Lung (tissue), 12 donors: ENCODE data around the gene CNDP1. TPM values are rescaled to one million over a fixed set of nuclear protein-coding genes. Genes with fewer than 3 reads are reported as not detected.

Source experiments
- ATAC-seq: fragments of 200-7000 bp; cut with Tn5 transposase; one replicate; pipeline ENCODE4 v1.9.1; 2020; ENCODE audit warnings: moderate number of reproducible peaks; ENCODE audit not compliant: insufficient read depth, low FRiP score
- DNase-seq, 3 donors: peaks; one replicate each; pipeline ENCODE4 v3.0.0-alpha.2; 2013 to 2017
- H3K27ac ChIP-seq, 2 donors: one replicate each; pipeline ENCODE4 v1.5.1; 2013; ENCODE audit warnings: mild to moderate bottlenecking in 2 of 2, moderate library complexity in 2 of 2, control low read depth in 1 of 2, inconsistent platforms in 1 of 2, low read depth in 1 of 2, low read length in 1 of 2
- H3K27me3 ChIP-seq, 3 donors: one replicate each; pipeline ENCODE4 v1.5.1; 2013; ENCODE audit warnings: low read length in 2 of 3; ENCODE audit not compliant: control insufficient read depth in 3 of 3, insufficient read depth in 3 of 3
- H3K36me3 ChIP-seq, 4 donors: one replicate each; pipeline ENCODE4 v1.5.1; 2013; ENCODE audit warnings: low read length in 4 of 4, mild to moderate bottlenecking in 1 of 4, moderate library complexity in 1 of 4; ENCODE audit not compliant: control insufficient read depth in 4 of 4, insufficient read depth in 4 of 4
- H3K4me1 ChIP-seq, 5 donors: one replicate each; pipeline ENCODE4 v1.5.1; 2013; ENCODE audit warnings: low read length in 5 of 5, mild to moderate bottlenecking in 2 of 5, moderate library complexity in 1 of 5; ENCODE audit not compliant: control insufficient read depth in 5 of 5, insufficient read depth in 5 of 5
- H3K4me3 ChIP-seq: one replicate; pipeline ENCODE4 v1.5.1; 2013; ENCODE audit warnings: mild to moderate bottlenecking, control low read depth, moderate library complexity
- H3K9ac ChIP-seq, 2 donors: one replicate each; pipeline ENCODE4 v1.5.1; 2013; ENCODE audit warnings: low read length in 2 of 2, control low read depth in 1 of 2; ENCODE audit not compliant: insufficient read depth in 1 of 2
- H3K9me3 ChIP-seq, 4 donors: one replicate each; pipeline ENCODE4 v1.5.1; 2013; ENCODE audit warnings: low read length in 3 of 4, mild to moderate bottlenecking in 1 of 4, moderate library complexity in 1 of 4; ENCODE audit not compliant: control insufficient read depth in 4 of 4, insufficient read depth in 3 of 4
- WGBS, 2 donors: extraction: QIAGEN DNeasy Blood & Tissue Kit; methylation state at CpG; one replicate each; pipeline ENCODE4 v1.1.7; 2013; 5-methylcytosine and 5-hydroxymethylcytosine counted together
- polyA plus RNA-seq, 2 donors: library from polyadenylated mRNA; stranded (reverse); fragments of 200-250 nt; gene quantifications; one replicate each; pipeline ENCODE4 v1.2.1, GENCODE V29; 2013
- total RNA-seq, 2 donors: library from RNA; depleted of rRNA in 1 of 2; stranded (reverse); fragments of >200 nt in 1 of 2; gene quantifications; one replicate each; pipeline ENCODE4 v1.2.1, GENCODE V29; 2014 to 2021
- TF ChIP-seq, protein P1 (sequence below): IDR thresholded peaks from 2 replicates; pipeline ENCODE4 v1.5.1; 2012; ENCODE audit warnings: mild to moderate bottlenecking; ENCODE audit errors: control extremely low read depth, extremely low read depth
- donor health status: control.
- donor health status: control.
- donor health status: Bipolar disorder and iron deficiency.
- donor health status: healthy.
- donor health status: DM: yes; HTN: yes; CAD: no.

The CNDP1 gene
- total and polyA plus RNA-seq, 4 donors = 0.08 to 0.10 TPM; not detected in 2

- Histone ChIP-seq H3K27ac (no peak overlapping the region), H3K36me3 (no peaks in the 10 kb centered on the region), H3K27me3 (no peaks in the 10 kb centered on the region), H3K9me3 (no peaks in the 10 kb centered on the region), H3K9ac (no peak overlapping the region), H3K4me3 (no peak overlapping the region), H3K4me1 (peaks cover 0 to 17% (median 3%) of the 10 kb centered on the region in 5 donors)
- 95 to 98% methylated on average over 2 of the region's 2 CpGs for WGBS, 2 donors
- no peak for ATAC-seq
- TF ChIP-seq, protein P1, sequence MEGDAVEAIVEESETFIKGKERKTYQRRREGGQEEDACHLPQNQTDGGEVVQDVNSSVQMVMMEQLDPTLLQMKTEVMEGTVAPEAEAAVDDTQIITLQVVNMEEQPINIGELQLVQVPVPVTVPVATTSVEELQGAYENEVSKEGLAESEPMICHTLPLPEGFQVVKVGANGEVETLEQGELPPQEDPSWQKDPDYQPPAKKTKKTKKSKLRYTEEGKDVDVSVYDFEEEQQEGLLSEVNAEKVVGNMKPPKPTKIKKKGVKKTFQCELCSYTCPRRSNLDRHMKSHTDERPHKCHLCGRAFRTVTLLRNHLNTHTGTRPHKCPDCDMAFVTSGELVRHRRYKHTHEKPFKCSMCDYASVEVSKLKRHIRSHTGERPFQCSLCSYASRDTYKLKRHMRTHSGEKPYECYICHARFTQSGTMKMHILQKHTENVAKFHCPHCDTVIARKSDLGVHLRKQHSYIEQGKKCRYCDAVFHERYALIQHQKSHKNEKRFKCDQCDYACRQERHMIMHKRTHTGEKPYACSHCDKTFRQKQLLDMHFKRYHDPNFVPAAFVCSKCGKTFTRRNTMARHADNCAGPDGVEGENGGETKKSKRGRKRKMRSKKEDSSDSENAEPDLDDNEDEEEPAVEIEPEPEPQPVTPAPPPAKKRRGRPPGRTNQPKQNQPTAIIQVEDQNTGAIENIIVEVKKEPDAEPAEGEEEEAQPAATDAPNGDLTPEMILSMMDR = no peak
- no peak for DNase-seq
These were observed 74.4 kb downstream of the CNDP1 start for GRCh38 chr18:74608681-74609080.

DNA sequence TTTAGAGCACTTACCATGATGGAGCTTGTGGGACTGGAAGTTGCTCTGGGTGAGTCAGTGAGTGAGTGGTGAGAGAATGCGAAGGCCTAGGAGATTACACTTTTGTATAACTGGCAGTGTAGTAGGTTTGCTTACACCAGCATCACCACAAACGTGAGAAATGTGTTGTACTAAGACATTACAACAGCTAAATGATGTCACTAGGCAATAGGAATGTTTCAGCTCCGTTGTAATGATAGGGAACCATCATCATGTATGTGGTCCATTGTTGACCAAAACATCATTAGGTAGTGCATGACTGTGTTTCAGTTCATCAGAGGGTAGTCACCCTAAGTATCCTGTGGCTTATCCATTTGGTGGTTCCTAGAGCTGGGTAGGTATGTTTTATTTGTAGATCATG is 75.2 kb downstream of the CNDP1 start:
- DNase-seq (no peak), ATAC-seq (no peak)
- Histone ChIP-seq H3K36me3 (no peaks in the 10 kb centered on the region), H3K4me1 (peaks cover 0 to 9% (median 3%) of the 10 kb centered on the region in 5 donors), H3K27me3 (no peaks in the 10 kb centered on the region), H3K27ac (no peak overlapping the region), H3K9ac (no peak overlapping the region), H3K9me3 (no peaks in the 10 kb centered on the region), H3K4me3 (no peak overlapping the region)
- TF ChIP-seq, protein P1 = no peak
- 60 to 82% methylated on average over 3 of the region's 3 CpGs for WGBS, 2 donors

- Histone ChIP-seq H3K27me3 (no peaks in the 10 kb centered on the region), H3K4me3 (no peak overlapping the region), H3K27ac (no peak overlapping the region), H3K9me3 (no peaks in the 10 kb centered on the region), H3K9ac (no peak overlapping the region), H3K4me1 (peaks cover 0 to 5% (median 3%) of the 10 kb centered on the region in 5 donors), H3K36me3 (no peaks in the 10 kb centered on the region)
- DNase-seq = no peak
- WGBS, 2 donors = 50 to 81% methylated on average over 7 of the region's 7 CpGs
- TF ChIP-seq, protein P1 = no peak
- no peak for ATAC-seq
These were observed 75.8 kb downstream of the CNDP1 start for GRCh38 chr18:74610051-74610615.

- DNase-seq = no peak
- Histone ChIP-seq H3K9me3 (no peaks in the 10 kb centered on the region), H3K4me3 (no peak overlapping the region), H3K36me3 (no peaks in the 10 kb centered on the region), H3K27ac (no peak overlapping the region), H3K9ac (no peak overlapping the region), H3K27me3 (no peaks in the 10 kb centered on the region), H3K4me1 (peaks cover 0 to 5% (median 2%) of the 10 kb centered on the region in 5 donors)
- ATAC-seq = no peak
- WGBS, 2 donors = 79 to 85% methylated on average over 1 of the region's 1 CpG
- TF ChIP-seq, protein P1 = no peak
These were observed 76.6 kb downstream of the CNDP1 start for GRCh38 chr18:74610860-74611259.
